Measurements from ENCODE around the gene JKAMP. TPM values are rescaled to one million over a fixed set of nuclear protein-coding genes. Genes with fewer than 3 reads are reported as not detected.

JKAMP gene
- total RNA-seq, 2 donors from 2014 or later, result 38.0 to 66.0 TPM

- Histone ChIP-seq H3K9me3 (no peaks in the 10 kb centered on the region), H3K4me3 (no peak overlapping the region), H3K36me3 (peaks cover 2% of the 10 kb centered on the region), H3K4me1 (peaks cover 0 to 9% of the 10 kb centered on the region in 2 donors), H3K27ac (no peak overlapping the region), H3K27me3 (no peaks in the 10 kb centered on the region)
- TF ChIP-seq, protein P1, sequence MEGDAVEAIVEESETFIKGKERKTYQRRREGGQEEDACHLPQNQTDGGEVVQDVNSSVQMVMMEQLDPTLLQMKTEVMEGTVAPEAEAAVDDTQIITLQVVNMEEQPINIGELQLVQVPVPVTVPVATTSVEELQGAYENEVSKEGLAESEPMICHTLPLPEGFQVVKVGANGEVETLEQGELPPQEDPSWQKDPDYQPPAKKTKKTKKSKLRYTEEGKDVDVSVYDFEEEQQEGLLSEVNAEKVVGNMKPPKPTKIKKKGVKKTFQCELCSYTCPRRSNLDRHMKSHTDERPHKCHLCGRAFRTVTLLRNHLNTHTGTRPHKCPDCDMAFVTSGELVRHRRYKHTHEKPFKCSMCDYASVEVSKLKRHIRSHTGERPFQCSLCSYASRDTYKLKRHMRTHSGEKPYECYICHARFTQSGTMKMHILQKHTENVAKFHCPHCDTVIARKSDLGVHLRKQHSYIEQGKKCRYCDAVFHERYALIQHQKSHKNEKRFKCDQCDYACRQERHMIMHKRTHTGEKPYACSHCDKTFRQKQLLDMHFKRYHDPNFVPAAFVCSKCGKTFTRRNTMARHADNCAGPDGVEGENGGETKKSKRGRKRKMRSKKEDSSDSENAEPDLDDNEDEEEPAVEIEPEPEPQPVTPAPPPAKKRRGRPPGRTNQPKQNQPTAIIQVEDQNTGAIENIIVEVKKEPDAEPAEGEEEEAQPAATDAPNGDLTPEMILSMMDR (IDR thresholded peaks at IDR 0.05), result no peak
- DNase-seq (ENCODE audit: low spot score), result no peak
Observed at GRCh38 chr14:59461891-59462290, 22.4 kb upstream of the JKAMP start.

DNA sequence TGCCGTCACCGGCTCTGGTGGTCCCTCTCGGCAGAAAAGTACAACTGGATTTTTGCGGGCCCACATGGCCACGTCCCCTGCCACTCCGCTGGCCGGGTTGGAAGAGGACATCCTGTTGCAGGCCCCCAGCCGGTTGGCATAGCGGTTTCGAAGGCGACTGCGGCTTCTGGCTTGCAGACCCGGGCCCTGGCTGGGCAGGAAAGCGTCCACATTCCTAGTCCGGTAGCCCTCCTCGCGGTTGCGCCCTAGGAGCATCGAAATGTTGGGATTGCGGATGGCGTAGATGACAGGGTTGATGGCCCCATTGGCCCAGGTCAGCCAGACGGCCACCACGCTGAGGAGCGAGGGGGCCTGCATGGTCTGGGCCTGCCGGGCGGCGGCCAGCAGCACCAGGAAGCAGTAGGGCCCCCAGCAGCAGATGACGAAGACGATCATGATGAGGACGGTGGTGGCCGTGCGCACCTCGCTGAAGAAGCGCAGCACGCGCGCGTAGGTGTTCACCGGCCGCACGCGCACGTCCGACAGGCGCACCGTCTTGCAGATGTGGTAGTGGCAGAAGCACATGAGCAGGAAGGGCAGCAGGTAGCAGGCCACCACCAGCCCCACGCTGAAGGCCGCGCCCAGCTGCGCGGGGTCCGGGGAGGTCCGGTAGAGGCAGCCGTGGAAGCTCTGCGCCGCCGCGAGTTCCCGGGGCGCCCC lies 20.4 kb upstream of the JKAMP start:
- Histone ChIP-seq H3K4me3 (peak overlapping the region; percentile 57 to 70), H3K4me1 (peaks cover 0 to 9% of the 10 kb centered on the region in 2 donors), H3K27me3 (no peaks in the 10 kb centered on the region), H3K36me3 (peaks cover 7% of the 10 kb centered on the region), H3K27ac (peak overlapping the region; percentile 83 to 91), H3K9me3 (no peaks in the 10 kb centered on the region)
- DNase-seq (ENCODE audit: low spot score), result no peak
- TF ChIP-seq, protein P1 (IDR thresholded peaks at IDR 0.05), result no peak

- Histone ChIP-seq H3K9me3 (no peaks in the 10 kb centered on the region), H3K27ac (peak overlapping the region; percentile 83 to 91), H3K4me3 (peak overlapping the region; percentile 57 to 70), H3K27me3 (no peaks in the 10 kb centered on the region), H3K36me3 (peaks cover 7% of the 10 kb centered on the region), H3K4me1 (peaks cover 0 to 9% of the 10 kb centered on the region in 2 donors)
- TF ChIP-seq, protein P1 (IDR thresholded peaks at IDR 0.05), result peak in 1 of 2 donors; percentile 5
- no peak for DNase-seq (ENCODE audit: low spot score)
Observed at GRCh38 chr14:59464486-59465315, 19.6 kb upstream of the JKAMP start.

DNA sequence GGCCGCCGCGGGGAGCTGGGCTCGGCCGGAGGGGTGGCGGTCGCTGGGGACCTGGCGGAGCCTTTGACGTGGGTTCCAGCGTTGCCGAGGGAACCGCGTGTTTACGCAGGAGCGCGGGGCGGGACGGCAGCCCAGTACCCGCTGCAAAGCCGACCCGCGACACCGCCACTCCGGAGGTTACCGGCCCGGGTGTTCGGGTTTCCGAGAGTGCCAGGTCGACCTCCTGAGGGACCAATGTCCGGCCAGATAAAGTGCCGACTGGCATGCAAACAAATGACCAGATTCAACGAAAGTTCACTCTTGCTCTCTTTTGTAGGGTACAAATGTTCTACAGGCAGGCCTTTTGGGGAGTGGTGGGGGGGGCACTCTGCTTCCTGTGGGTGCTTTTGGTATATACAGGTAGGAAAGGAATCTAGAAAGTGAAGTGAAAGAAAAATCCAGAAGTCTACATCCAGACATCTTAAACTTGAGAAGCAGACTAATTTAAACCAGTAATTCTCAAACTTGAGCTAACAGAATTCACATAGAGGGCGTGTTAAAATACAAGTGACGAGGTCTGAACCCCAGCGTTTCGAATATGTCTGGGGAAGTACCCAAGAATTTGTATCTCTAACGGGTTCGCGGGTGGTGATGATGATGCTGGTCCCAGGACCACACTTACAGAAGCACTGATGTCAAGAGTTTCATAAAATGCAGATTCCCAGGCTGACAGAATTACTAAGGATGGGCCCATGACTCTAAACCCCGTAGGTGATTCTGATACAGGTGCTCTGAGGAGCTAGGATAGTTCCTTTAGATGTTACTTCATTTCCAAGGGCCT lies 18.8 kb upstream of the JKAMP start, which contains the start of gene GPR135:
GPR135 (minus strand) TSS at position 65 of the 820 bp plus-strand sequence. CDS start 154 bp downstream, outside the sequence.
- TF ChIP-seq, protein P1 (IDR thresholded peaks at IDR 0.05), result no peak
- H3K36me3 ChIP-seq, result peaks cover 7% of the 10 kb centered on the region
- peaks cover 0 to 9% of the 10 kb centered on the region in 2 donors for H3K4me1 ChIP-seq
- H3K4me3 ChIP-seq, result peak within 1 kb of the TSS; percentile 57 to 70
- H3K9me3 ChIP-seq, result no peaks in the 10 kb centered on the region
- DNase-seq (ENCODE audit: low spot score), result no peak
- H3K27ac ChIP-seq, result peak within 1 kb of the TSS; percentile 83 to 91
- no peaks in the 10 kb centered on the region for H3K27me3 ChIP-seq

DNA sequence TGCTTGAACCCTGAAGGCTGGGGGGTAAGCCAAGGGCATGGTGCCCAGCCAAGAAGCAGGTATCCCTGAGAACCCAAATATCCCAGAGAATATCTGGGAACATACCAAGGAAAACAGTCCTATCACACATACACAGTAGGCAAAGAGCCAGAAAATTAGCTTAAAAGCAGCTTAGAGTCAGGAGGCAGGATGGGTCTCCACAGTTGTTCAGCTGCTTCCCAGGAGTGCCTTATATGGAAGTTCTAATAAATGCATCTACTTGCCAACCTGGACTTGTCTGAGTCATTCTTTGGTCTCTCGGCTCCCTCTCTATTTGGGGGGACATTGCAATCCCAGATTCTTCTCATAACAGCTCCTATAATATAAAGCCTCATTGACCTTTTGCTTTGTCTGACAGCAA lies 10.1 kb upstream of the JKAMP start:
- Histone ChIP-seq H3K9me3 (no peaks in the 10 kb centered on the region), H3K27ac (peak overlapping the region; percentile 26 to 66), H3K36me3 (peaks cover 44% of the 10 kb centered on the region), H3K4me3 (no peak overlapping the region), H3K27me3 (no peaks in the 10 kb centered on the region), H3K4me1 (no peaks in the 10 kb centered on the region)
- DNase-seq (ENCODE audit: low spot score), result no peak
- TF ChIP-seq, protein P1 (IDR thresholded peaks at IDR 0.05), result no peak
